Stimulated activated CD4-positive, alpha-beta T cell treated with anti-CD3 and anti-CD28 coated beads, Interleukin-2, amount 100 ng/mL, for 48 hours (primary cell): ENCODE results near the gene PRKCSH.

ENCODE experiments used
- DNase-seq, 2 donors: peaks; one replicate each; pipeline ENCODE4 v3.0.0-alpha.2; 2020

The PRKCSH gene

DNA sequence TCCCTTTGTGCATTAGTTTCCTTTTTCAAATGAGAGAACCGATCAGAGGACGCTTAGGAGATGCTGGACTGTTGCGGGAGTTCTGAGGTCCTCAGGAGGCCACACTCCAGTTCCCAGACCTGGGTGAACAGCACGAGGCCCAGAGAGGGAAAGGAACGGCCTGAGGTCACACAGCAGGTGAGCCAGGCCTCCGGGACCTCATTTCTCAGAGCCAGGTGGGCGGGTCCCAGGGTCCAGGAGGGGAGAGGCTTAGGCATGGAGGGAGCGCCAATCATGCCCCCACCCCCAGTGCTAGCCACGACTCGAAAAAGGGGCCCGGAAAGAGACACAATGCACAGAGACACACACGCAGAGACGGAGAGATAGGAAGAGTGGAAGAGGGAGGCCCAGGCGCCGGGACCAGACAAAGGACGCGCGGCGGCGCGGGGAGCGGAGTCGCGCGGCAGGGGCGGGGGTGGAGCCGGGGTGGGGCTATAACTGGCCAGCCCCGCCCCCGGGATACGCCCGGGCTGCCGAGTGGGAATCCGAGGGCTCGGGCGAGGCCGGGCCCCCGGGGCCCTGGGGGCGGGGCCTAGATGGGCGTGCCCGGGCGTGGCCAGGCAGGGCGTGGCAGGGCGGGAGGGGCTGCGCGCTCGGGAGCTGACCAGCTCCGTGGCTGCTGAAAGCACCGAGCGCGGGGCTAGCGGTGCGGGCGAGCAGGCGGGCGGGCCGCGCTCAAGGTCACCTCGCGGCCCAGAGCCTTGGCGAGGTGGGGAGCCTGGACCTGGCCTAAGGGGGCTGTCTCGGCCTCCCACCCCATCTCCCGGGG is 43.9 kb downstream of the PRKCSH start:
- DNase-seq, result peak; percentile 33 to 41

DNA sequence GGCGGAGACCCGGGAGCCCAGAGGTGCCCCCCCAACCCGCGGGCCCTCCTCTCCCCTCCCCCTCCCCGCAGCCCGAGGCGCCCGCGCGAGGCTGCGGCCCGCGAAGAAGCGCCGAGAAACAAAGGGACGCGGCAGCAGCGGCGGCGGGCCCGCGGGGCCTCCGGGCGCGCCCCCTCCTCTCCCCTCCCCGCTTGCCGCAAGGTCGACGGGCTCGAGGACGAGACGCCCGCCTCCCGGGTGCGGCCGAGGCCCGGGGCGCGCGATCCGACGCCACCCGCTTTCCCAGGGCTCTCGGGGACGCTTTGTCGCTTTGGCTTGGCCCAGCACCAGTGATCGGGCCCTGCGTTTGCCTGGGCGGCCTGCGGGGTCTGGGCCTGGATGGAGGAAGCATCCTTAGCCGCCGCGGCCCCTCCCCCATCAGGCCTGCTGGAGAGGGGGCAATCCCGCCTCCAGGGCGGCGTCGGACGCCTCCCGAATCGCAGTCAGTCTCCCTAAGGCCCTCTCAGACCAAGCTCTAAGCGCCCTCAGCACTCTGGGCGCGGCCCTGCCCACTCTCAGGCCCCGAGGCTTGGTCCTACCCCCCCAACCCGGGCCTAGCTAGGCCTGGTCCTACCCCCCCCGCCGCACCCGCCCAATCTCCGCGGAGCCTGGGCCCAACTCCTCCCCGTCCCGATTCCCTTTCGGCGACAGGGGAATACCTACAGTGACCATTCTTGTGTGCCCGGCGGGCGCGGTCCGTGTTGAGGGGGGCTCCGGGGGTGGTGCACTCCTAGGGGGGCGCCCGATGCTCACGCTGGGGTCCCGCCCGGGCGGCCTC is 44.7 kb downstream of the PRKCSH start:
- DNase-seq, result no peak

DNA sequence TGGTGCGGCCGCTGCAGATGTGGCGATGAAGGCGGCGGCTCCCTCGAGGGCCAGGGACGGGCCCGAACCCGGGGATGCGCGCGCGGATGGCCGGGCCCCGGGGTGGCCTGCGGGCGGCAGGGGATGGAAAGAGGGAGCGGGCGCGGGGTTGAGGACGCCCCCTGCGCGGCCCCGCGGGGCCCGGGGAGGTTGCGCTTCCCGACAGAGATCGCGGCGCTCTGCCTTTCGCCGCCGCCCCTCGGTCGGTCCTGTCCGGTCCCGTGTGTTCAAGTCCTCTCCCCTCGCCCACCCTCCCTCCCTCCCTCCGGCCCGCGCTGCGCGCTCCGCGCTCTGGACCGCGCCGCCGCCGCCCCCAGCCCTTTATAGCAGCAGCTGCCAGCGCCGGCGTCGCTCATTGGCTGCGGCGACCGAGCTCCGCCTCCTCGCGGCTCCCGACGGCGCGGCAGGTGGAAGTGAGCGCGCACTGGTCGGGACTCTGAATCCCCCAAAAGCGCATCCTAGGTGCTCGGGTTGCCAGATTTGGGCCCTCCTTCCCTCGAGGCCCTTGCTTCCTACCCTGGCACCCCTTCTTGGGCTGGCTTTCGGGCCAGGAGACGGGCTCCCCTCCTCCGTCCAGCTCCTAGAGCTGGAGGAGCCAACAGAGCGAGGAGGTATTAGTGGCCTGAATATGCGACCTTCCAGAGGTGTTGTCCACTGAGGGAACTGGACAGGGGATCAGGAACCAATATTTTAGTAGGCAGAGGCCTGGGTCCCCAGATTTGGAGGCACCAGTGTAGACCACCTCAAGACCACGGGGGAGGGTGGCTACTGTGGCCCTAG is 45.5 kb downstream of the PRKCSH start, which contains the start of gene ELAVL3:
Gene ELAVL3, minus strand, starts transcription at position 332 of the 819 bp plus-strand sequence. CDS start 438 bp downstream, outside the sequence.
- no peak for DNase-seq

DNA sequence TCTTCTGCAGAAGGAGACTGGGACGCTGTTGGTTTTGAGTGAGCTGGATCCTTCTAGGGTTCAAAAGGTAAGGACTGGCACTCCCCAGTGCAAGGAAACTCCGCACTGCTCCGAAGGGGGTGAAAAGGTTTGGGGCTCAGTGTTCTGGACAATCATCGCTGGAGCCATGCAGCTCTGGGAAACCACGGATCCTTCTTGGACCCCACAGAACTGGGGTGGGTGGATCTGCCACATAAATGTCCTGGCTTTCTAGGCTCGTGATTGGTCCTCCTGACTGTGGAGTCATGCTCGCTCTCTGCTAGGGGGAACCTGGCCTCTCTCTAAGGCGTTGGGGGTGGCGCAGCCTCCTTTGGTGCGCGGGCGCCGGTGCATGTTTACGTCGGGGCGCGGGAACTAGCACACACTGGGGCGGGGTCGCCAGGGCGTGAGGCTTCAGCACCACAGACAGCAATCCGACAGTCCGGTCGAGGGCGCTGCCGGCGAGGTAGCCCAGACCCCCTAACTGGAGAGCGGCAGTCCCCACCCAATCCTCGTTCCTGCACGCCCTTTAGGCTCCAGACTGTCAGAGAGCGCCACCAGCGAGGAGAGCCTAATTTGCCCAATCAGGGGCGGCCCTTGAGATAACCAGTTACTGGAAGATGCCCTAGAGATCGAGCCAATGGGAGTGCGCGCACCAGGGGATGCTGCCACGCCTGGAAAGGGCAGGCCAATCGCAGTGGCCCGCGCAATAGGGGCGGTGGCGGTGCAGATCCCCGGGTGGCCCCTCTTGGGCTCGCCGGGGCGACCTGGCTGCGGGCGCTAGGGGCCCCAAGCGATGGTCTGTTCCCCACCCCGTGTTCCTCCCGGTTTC is 46.3 kb downstream of the PRKCSH start:
- DNase-seq, result peak; percentile 67 to 75

DNA sequence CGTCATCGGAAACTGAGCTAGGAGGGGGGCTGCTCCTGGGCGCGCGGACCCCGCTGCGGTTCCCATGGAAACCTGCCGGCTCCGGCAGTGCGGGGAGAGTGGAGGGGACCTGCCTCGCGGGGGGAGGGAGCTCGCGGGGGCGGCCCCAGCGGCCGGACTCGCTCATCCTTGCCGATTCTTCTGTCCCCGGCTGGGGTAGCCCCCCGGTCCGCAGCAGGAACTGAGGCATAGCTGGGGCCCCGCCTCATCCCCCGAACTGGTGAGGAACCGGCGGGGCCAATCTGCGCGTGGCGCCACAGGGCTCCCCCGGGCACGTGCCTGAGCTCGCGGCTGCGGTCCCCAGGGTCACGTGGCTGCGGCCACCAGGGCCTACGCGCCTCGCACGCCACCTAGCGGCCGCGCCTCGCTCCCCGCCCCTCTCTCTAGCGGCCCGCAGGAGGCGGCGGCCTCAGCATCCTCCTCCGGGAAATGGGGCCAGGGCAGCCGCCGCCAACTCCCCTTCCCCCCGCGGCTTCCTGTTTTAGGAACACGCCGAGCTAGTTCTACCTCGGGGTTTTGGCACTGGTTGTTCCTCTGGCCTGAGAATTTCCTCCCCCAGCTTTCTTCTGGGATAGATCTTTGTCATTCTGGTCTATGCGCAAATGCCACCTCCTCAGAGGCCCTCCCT is 47.1 kb downstream of the PRKCSH start:
- peak; percentile 82 to 86 for DNase-seq

DNA sequence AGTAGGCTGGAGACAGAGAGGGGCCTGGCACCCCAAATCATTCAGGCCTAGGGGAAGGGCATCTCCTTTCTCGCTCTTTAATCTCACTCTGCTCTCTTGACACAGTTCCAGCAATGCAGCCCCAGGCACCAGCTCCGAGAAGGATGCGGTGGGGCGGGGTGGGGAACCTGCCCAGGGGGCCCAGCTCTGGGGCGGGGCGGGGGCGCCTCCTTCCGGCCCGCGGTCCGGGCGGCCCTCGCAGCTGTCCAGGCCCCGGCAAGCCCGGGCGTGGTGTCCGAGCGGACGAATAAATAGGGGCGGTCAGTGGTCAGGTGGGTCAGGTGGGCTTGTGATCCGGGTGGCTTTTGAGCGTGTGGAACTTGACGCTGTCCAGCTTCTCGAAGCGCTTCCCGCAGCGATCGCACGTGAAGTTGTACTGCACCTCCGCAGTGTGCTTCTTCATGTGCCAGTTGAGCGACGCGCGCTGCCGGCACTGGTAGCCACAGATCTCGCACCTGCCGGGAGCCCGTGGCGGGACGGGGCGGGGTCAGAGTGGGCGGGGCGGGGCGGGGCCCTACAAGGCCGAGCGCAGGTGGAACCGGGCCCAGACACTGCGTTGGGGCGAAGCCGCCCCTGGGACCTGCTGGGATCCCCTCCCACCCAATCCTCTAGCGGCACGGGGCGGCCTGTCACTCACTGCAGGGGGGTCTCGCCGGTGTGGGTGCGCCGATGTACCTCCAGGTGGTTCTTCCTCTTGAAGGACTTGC is 48.1 kb downstream of the PRKCSH start:
- no peak for DNase-seq

DNA sequence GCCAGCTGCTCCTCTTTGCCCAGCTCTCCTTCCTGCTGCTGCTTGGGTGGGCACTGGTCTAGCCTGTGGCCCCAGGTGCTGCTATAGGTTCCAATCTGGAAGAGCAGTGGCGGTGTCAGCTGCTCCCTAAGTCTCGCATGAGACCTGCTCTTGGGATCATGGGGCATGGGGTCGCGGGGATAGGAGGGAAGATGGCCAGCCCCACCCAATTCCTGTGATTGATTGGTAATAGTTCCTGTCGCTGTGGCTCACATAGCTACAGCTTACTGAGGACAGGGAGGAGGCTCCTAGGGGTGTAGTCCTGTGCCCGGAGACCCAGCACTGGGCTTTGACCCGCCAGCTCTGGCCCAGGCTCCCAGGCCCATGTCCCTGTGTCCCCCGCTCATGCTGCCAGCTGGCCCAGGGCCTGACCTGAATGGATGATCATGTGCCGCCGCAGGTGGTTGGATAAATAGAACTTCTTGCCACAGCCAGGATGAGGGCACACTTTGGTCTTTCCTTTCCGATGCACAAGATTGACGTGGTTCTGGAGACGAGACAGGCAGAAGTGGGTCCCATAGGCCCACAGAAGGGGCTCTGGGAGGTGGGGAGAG is 49.9 kb downstream of the PRKCSH start:
- no peak for DNase-seq

DNA sequence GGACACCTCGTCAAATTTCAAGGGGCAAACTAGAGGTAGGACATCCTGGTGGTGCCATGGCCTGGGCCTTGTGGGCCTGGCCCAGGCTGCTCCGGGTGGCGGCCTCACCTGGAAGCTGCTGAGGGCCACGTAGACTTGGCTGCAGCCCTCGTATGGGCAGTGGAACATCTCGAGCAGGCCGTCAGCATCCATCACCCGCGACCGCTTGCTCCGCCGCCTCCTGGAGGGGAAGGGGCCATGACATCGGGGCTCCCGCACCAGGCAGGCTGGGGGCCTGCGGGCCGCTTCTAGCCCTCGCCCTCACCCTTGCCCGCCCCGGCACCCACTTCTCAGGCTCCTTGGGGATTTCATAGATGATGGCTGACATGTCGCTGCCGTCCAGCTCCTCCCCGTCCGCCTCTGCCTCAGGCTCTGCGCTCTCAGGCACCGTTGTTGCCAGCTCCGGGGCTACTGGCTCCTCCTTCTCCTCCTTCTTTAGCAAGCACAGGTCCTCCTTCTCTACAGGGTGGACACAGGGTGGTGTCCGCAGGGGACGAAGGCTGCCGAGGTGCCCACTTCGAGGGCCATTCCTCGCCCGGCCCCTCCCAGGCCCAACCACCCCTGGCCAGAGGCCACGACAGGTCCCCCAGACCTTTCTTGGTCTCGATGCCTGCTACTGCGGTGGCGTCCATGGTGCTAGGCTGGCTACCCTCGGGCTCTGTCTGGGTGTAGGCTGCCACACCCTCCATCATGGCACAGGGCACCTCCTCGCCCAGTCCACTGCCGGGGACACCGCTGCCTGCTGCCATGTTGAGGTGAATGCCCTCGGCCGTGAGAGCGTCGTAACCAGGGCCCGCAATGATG is 51.4 kb downstream of the PRKCSH start:
- DNase-seq, result no peak

DNA sequence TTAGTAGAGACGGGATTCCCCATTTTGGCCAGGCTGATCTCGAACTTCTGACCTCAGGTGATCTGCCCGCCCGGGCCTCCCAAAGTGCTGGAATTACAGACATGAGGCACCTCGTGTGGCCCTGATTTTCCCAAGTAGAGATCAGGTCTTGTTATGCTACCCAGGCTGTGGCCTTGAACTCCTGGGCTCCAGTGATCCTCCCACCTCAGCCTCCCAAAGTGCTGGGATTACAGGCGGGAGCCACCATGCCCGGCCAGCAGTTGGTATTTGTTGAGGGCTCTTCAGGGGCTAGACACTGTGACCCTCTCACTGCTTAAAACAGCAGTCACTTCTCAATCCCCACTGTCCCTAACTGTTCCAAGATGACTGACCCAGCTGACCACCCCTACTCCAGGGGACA is 53.9 kb downstream of the PRKCSH start:
- no peak for DNase-seq

DNA sequence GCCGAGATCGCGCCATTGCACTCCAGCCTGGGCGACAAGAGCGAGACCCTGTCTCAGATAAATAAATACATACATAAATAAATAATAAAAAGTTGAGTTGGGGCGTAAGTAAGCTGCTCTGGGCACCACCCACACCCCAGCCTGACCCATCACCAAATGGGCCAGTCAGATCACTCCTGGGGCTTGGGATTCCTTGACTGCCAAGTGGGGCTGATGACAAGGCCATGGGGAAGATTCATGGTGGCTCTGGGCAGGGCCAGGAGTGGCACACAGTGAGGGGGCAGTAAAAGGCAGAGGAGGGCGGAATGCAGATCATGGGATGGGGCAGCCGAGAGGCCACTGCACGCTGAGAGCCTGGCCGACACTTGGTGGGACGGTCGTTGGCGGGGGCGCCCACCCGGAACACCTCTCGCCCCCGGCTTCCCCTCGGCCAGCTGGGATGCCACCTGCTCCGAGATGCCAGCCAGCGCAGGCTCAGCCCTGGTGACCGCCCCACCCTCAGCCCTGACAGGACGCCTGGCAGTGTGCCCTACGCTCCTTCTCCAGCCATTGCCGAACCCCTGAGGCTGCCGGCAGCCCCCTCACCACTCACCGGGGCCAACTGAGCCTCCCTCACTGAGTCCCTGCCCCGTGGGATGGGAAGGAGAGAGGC is 59.3 kb downstream of the PRKCSH start:
- DNase-seq, result no peak

DNA sequence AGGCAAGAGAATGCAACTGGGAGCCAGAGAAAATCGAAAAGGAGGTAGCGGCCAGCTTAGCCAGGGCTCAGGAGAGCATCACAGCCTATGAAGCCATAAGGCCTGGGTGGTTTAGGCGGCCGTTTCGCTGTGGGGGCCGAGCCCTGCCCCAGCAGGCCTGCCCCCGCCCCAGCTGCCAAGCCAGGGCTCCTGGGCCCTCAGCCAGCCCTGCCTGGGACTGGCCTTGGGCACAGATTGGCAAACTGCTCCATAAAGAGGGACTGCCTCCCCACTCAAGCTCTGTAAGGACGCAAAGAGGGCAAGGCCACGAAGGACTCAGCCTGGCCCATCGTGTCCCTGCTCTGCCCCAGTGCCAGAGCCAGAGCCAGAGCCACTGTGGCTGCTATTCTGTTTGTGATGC is 60.0 kb downstream of the PRKCSH start:
- DNase-seq, result no peak

DNA sequence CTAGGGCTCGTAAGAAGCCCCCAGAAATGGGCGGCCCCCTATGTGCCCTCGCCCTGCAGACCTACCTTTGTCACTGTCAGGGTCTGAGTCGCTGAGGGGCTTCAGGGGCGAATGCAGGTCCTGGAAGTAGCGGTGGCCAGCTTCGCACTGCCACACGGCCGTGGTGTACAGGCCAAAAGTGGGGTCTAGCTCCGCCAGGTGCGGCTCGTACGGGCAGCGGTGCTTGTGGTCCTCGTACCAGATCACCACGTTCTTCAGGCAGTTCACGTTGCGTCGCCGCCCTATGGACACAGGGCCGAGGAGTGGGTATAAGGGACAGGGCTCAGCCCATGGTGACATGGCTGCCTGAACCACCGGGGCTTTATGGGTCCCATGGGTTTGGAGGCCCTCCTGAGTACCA is 60.5 kb downstream of the PRKCSH start:
- DNase-seq, result no peak

DNA sequence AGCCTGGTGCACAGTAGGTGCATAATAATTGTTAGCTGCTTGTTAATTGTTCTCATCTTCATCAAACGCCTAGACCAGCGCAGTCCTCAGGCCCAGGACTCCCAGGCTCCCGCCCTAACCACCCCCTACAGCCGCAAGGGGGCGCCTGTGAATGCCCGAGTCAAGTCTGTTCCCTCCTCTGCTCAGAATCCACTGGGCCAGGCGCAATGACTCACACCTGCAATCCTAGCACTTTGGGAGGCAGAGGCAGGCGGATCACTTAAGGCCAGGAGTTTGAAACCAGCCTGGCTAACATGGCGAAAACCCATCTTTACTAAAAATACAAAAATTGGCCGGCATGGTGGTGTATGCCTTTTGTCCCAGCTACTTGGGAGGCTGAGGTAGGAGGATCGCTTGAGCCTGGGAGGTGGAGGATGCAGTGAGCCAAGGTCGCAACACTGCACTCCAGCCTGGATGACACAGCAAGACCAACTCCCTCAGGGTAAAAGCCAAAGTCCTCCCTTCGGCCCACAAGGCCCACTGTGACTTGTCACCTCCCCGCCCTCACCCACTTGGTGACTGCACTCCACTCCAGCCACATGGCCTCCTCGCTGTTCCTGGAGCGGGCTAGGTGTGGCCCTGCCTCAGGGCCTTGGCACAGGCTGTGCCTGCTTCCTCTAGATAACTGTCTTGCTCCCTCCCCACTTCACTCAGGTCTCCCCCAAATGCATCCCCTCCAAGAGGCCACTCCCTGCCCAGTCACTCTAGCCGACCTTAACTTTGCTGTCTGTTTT is 61.1 kb downstream of the PRKCSH start:
- peak; percentile 64 for DNase-seq

DNA sequence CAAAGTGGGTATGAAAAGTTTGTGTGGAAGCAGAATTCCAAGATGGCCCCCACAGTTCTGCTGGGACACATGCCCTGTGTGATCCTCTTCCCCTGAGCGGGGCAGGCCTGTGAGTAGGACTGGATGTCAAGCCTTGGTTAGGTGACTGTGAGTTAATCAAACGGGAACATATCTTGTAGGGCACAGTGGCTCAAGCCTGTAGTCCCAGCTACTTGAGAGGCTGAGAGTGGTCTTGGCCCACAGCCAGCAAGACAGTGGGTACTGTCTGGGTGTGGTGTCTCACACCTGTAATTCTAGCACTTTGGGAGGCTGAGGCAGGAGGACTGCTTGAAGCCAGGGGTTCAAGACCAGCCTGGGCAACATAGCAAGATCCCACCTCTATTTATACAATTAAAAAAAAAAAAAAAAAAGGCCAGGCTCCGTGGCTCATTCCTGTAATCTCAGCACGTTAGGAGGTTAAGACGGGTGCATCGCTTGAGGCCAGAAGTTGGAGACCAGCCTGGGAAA is 63.8 kb downstream of the PRKCSH start:
- DNase-seq, result no peak

DNA sequence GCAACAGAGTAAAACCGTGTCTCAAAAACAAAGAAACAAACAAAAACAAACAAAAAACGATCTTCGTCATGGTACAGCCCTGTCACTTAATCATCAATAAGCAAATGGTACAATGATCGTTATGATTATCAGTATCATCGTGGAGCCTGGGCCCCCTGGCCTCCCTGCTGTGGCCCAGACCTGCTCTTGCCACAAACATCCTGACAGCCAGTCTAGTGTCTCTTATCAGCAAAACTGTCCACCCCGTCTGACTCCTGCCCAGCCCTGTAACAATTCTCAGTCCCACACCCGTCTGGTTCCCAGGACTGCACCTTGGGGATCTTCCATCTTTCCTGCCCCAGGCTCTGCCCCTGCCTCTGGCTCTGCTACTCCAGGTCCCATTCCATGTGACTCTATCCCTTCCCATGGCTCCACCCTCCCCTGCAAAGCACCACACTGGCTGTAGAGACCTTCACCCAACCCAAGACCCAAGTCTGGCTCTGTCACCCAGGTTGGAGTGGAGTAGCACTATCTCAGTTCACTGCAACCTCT is 64.5 kb downstream of the PRKCSH start:
- no peak for DNase-seq
